Upper lobe of right lung (tissue), 1 donor: ENCODE data around the gene CDON. TPM values are rescaled to one million over a fixed set of nuclear protein-coding genes. Genes with fewer than 3 reads are reported as not detected.

Source experiments
- ATAC-seq: fragments of 200-7000 bp; cut with Tn5 transposase; one replicate; pipeline ENCODE4 v1.9.1; 2020; ENCODE audit warnings: mild to moderate bottlenecking, moderate library complexity
- DNase-seq: peaks from one replicate; pipeline ENCODE4 v3.0.0-alpha.2; 2020
- H3K27ac ChIP-seq: fragments of 200-600 bp; one replicate; pipeline ENCODE4 v1.8.0; 2022
- H3K27me3 ChIP-seq: fragments of 200-600 bp; one replicate; pipeline ENCODE4 v1.8.0; 2022; ENCODE audit warnings: mild to moderate bottlenecking
- H3K36me3 ChIP-seq: fragments of 200-600 bp; one replicate; pipeline ENCODE4 v1.8.0; 2022
- H3K4me1 ChIP-seq: fragments of 200-600 bp; one replicate; pipeline ENCODE4 v1.8.0; 2022
- H3K4me3 ChIP-seq: fragments of 200-600 bp; one replicate; pipeline ENCODE4 v1.8.0; 2022; ENCODE audit warnings: mild to moderate bottlenecking
- H3K9me3 ChIP-seq: fragments of 200-600 bp; one replicate; pipeline ENCODE4 v1.8.0; 2022
- CTCF ChIP-seq: fragments of 200-600 bp; IDR thresholded peaks from one replicate; pipeline ENCODE4 v1.8.0; 2022; ENCODE audit warnings: antibody characterized with exemption
- intact Hi-C: fragments of 100-400 bp; cut with DNase I; formaldehyde crosslinking; loops from one replicate; pipeline ENCODE4 v1.11.0; 2022
- total RNA-seq: library from RNA; stranded (reverse); fragmentation: NEBNext Ultra II Directional; extraction: Animal tissue kit (Norgen Biotek cat#: 25700); gene quantifications from one replicate; pipeline ENCODE4 v1.2.1, GENCODE V29; 2021
- donor health status: DM: no; HTN: yes; CAD: no; lungs with severe emphysema.

CDON gene
- total RNA-seq, 1 donor from 2014 or later, result 13.3 TPM

- ATAC-seq (no peak), DNase-seq (no peak)
- H3K27ac ChIP-seq, result no peak overlapping the region
- H3K4me3 ChIP-seq, result no peak overlapping the region
- no peaks in the 10 kb centered on the region for H3K36me3 ChIP-seq
- H3K27me3 ChIP-seq, result no peaks in the 10 kb centered on the region
- intact Hi-C loops, result no loop called here
- no peaks in the 10 kb centered on the region for H3K9me3 ChIP-seq
- no peaks in the 10 kb centered on the region for H3K4me1 ChIP-seq
- TF ChIP-seq CTCF, result no peak
Measured at GRCh38 chr11:126080161-126080941, 17.7 kb upstream of the CDON start.

- no peak for DNase-seq
- H3K36me3 ChIP-seq, result no peaks in the 10 kb centered on the region
- no peak for ATAC-seq
- no peak for TF ChIP-seq CTCF
- H3K27ac ChIP-seq, result no peak overlapping the region
- no peaks in the 10 kb centered on the region for H3K4me1 ChIP-seq
- H3K9me3 ChIP-seq, result no peaks in the 10 kb centered on the region
- intact Hi-C loops, result no loop called here
- no peaks in the 10 kb centered on the region for H3K27me3 ChIP-seq
- H3K4me3 ChIP-seq, result no peak overlapping the region
Measured at GRCh38 chr11:126079621-126080124, 17.0 kb upstream of the CDON start.

- ATAC-seq, result no peak
- H3K9me3 ChIP-seq, result no peaks in the 10 kb centered on the region
- H3K4me3 ChIP-seq, result no peak overlapping the region
- H3K4me1 ChIP-seq, result no peaks in the 10 kb centered on the region
- no peak for TF ChIP-seq CTCF
- H3K36me3 ChIP-seq, result no peaks in the 10 kb centered on the region
- intact Hi-C loops, result no loop called here
- H3K27me3 ChIP-seq, result no peaks in the 10 kb centered on the region
- H3K27ac ChIP-seq, result no peak overlapping the region
- no peak for DNase-seq
Measured at GRCh38 chr11:126076641-126077040, 14.0 kb upstream of the CDON start.

GRCh38 chr11:126072801-126073594 lies 10.3 kb upstream of the CDON start:
- DNase-seq (no peak), ATAC-seq (no peak)
- H3K4me3 ChIP-seq, result no peak overlapping the region
- H3K4me1 ChIP-seq, result no peaks in the 10 kb centered on the region
- H3K9me3 ChIP-seq, result no peaks in the 10 kb centered on the region
- no peak overlapping the region for H3K27ac ChIP-seq
- no peak for TF ChIP-seq CTCF
- intact Hi-C loops, result no loop called here
- H3K27me3 ChIP-seq, result no peaks in the 10 kb centered on the region
- H3K36me3 ChIP-seq, result no peaks in the 10 kb centered on the region

- Histone ChIP-seq H3K36me3 (no peaks in the 10 kb centered on the region), H3K9me3 (no peaks in the 10 kb centered on the region), H3K4me3 (no peak overlapping the region), H3K27me3 (no peaks in the 10 kb centered on the region), H3K4me1 (no peaks in the 10 kb centered on the region), H3K27ac (no peak overlapping the region)
- ATAC-seq, result no peak
- TF ChIP-seq CTCF, result no peak
- no peak for DNase-seq
- intact Hi-C loops, result no loop called here
Measured at GRCh38 chr11:126072141-126072741, 9.6 kb upstream of the CDON start.
